Muscle of leg (tissue), 11 donors: ENCODE data around the gene TMEM52. TPM values are rescaled to one million over a fixed set of nuclear protein-coding genes. Genes with fewer than 3 reads are reported as not detected.
"Not testable (repeated sequence)": the region's sequence is repeated elsewhere in the genome, so short reads cannot be mapped to it uniquely, and the experiment has no call there.

Source experiments
- DNase-seq: peaks from one replicate; pipeline ENCODE4 v3.0.0; 2013
- H3K27ac ChIP-seq: one replicate; pipeline ENCODE4 v1.5.1; 2013; ENCODE audit warnings: mild to moderate bottlenecking, low read length, control low read depth
- H3K27me3 ChIP-seq: one replicate; pipeline ENCODE4 v1.6.1; 2013; ENCODE audit warnings: low read length; ENCODE audit not compliant: control insufficient read depth, insufficient read depth
- H3K36me3 ChIP-seq: one replicate; pipeline ENCODE4 v1.6.1; 2013; ENCODE audit warnings: low read length; ENCODE audit not compliant: control insufficient read depth, insufficient read depth
- H3K4me1 ChIP-seq: one replicate; pipeline ENCODE4 v1.6.1; 2013; ENCODE audit warnings: low read length; ENCODE audit not compliant: control insufficient read depth, insufficient read depth
- H3K4me3 ChIP-seq: one replicate; pipeline ENCODE4 v1.5.1; 2013; ENCODE audit warnings: low read length, control low read depth
- H3K9me3 ChIP-seq: replicated peaks from 2 replicates; pipeline ENCODE4 v1.6.1; 2013; ENCODE audit warnings: low read depth, low read length; ENCODE audit not compliant: control insufficient read depth
- WGBS: methylation state at CpG from one replicate; pipeline ENCODE4 v1.1.5; 2013; ENCODE audit warnings: missing lambda C conversion rate; ENCODE audit not compliant: insufficient coverage; 5-methylcytosine and 5-hydroxymethylcytosine counted together
- polyA plus RNA-seq, 8 donors: library from polyadenylated mRNA; unstranded; fragments of 120-200 nt; gene quantifications; one replicate each; pipeline versions ENCODE4 v1.2.1 to v1.2.3, GENCODE V29; 2013; ENCODE audit warnings: inconsistent platforms in 1 of 8, low replicate concordance in 1 of 8; ENCODE audit not compliant: insufficient read length in 8 of 8, insufficient read depth in 1 of 8
- total RNA-seq: library from RNA; stranded (reverse); fragments of 120-200 nt; gene quantifications from one replicate; pipeline ENCODE4 v1.2.4, GENCODE V29; 2013

TMEM52 gene
- total and polyA plus RNA-seq, 9 donors, result 43.3 to 129 (median 84.8) TPM

GRCh38 chr1:1889090-1889750 lies 29.9 kb downstream of the TMEM52 start:
- Histone ChIP-seq H3K27ac (peak overlapping the region; percentile 89), H3K4me1 (peaks cover 34% of the 10 kb centered on the region), H3K9me3 (no peaks in the 10 kb centered on the region), H3K27me3 (no peaks in the 10 kb centered on the region), H3K4me3 (peak overlapping the region; percentile 82), H3K36me3 (peaks cover 3% of the 10 kb centered on the region)
- 7% methylated on average over 4 of the region's 9 CpGs for WGBS
- DNase-seq, result no peak

GRCh38 chr1:1883890-1884289 lies 35.2 kb downstream of the TMEM52 start:
- DNase-seq, H3K36me3 ChIP-seq, H3K9me3 ChIP-seq, H3K27ac ChIP-seq, H3K27me3 ChIP-seq, H3K4me3 ChIP-seq: not testable (repeated sequence)
- 78% methylated on average over 5 of the region's 11 CpGs for WGBS
- peaks cover 19% of the 10 kb centered on the region for H3K4me1 ChIP-seq

GRCh38 chr1:1883092-1883873 lies 35.8 kb downstream of the TMEM52 start:
- peaks cover 17% of the 10 kb centered on the region for H3K4me1 ChIP-seq
- H3K27me3 ChIP-seq, result no peaks in the 10 kb centered on the region
- no peak overlapping the region for H3K4me3 ChIP-seq
- H3K36me3 ChIP-seq, result peaks cover 8% of the 10 kb centered on the region
- no peak for DNase-seq
- no peaks in the 10 kb centered on the region for H3K9me3 ChIP-seq
- no CpG with 5 or more reads among the region's 4 CpGs for WGBS
- no peak overlapping the region for H3K27ac ChIP-seq

GRCh38 chr1:1881727-1882126 lies 37.4 kb downstream of the TMEM52 start:
- Histone ChIP-seq H3K4me3 (no peak overlapping the region), H3K27ac (no peak overlapping the region), H3K9me3 (no peaks in the 10 kb centered on the region), H3K27me3 (no peaks in the 10 kb centered on the region), H3K36me3 (peaks cover 8% of the 10 kb centered on the region), H3K4me1 (peaks cover 15% of the 10 kb centered on the region)
- 82% methylated on average over 3 of the region's 6 CpGs for WGBS
- no peak for DNase-seq

GRCh38 chr1:1880617-1881312 lies 38.3 kb downstream of the TMEM52 start:
- H3K4me1 ChIP-seq, result peaks cover 15% of the 10 kb centered on the region
- no peak for DNase-seq
- H3K4me3 ChIP-seq, result no peak overlapping the region
- WGBS, result 61% methylated on average over 8 of the region's 13 CpGs
- peaks cover 18% of the 10 kb centered on the region for H3K36me3 ChIP-seq
- H3K27me3 ChIP-seq, result no peaks in the 10 kb centered on the region
- no peaks in the 10 kb centered on the region for H3K9me3 ChIP-seq
- no peak overlapping the region for H3K27ac ChIP-seq

GRCh38 chr1:1879942-1880341 lies 39.1 kb downstream of the TMEM52 start:
- Histone ChIP-seq H3K27me3 (no peaks in the 10 kb centered on the region), H3K4me1 (peaks cover 15% of the 10 kb centered on the region), H3K36me3 (peaks cover 26% of the 10 kb centered on the region), H3K9me3 (no peaks in the 10 kb centered on the region), H3K4me3 (no peak overlapping the region), H3K27ac (no peak overlapping the region)
- no CpG with 5 or more reads among the region's 5 CpGs for WGBS
- no peak for DNase-seq

- no peak overlapping the region for H3K4me3 ChIP-seq
These were observed 41.1 kb downstream of the TMEM52 start for GRCh38 chr1:1877865-1878436.

GRCh38 chr1:1876335-1876930 lies 42.6 kb downstream of the TMEM52 start:
- Histone ChIP-seq H3K36me3 (peaks cover 44% of the 10 kb centered on the region), H3K4me3 (no peak overlapping the region), H3K9me3 (no peaks in the 10 kb centered on the region), H3K4me1 (peaks cover 17% of the 10 kb centered on the region), H3K27ac (no peak overlapping the region), H3K27me3 (no peaks in the 10 kb centered on the region)
- no peak for DNase-seq
- 83% methylated on average over 1 of the region's 11 CpGs for WGBS

More at GRCh38 chr1:1877865-1878436, 41.1 kb downstream of the TMEM52 start:
- no peaks in the 10 kb centered on the region for H3K9me3 ChIP-seq
- H3K27ac ChIP-seq, result no peak overlapping the region
- no peak for DNase-seq
- peaks cover 23% of the 10 kb centered on the region for H3K4me1 ChIP-seq
- WGBS, result 71% methylated on average over 4 of the region's 5 CpGs
- peaks cover 34% of the 10 kb centered on the region for H3K36me3 ChIP-seq
- no peaks in the 10 kb centered on the region for H3K27me3 ChIP-seq

GRCh38 chr1:1875932-1876331 lies 43.1 kb downstream of the TMEM52 start:
- Histone ChIP-seq H3K9me3 (no peaks in the 10 kb centered on the region), H3K27ac (no peak overlapping the region), H3K4me3 (no peak overlapping the region), H3K27me3 (no peaks in the 10 kb centered on the region), H3K36me3 (peaks cover 44% of the 10 kb centered on the region), H3K4me1 (peaks cover 17% of the 10 kb centered on the region)
- DNase-seq, result no peak
- WGBS, result no CpG with 5 or more reads among the region's 1 CpG
